K562 (cell line): ENCODE data around the gene SRSF1. TPM values are rescaled to one million over a fixed set of nuclear protein-coding genes. Genes with fewer than 3 reads are reported as not detected.
A peak's percentile ranks its signal among the peaks of the same experiment; 100 is the strongest.

Source experiments
- ATF1 ChIP-seq, 2 experiments: fragments of 450-650 bp in 1 of 2; IDR thresholded peaks; 2 replicates each; pipeline ENCODE4 v1.6.1; 2016; ENCODE audit warnings: missing compliant biosample characterization in 1 of 2, missing genetic modification characterization in 1 of 2
- ELF1 ChIP-seq: fragments of 200-800 bp; sonication (Bioruptor generic); IDR thresholded peaks from 2 replicates; pipeline ENCODE4 v1.6.1; 2016; ENCODE audit warnings: missing genetic modification characterization, missing compliant biosample characterization
- ELF2 ChIP-seq: fragments of 250-450 bp; sonication (Bioruptor Pico); IDR thresholded peaks from 2 replicates; pipeline ENCODE4 v1.5.0; 2021; ENCODE audit warnings: mild to moderate bottlenecking
- ELF4 ChIP-seq: fragments of 450-650 bp; formaldehyde crosslinking; IDR thresholded peaks from 2 replicates; pipeline ENCODE4 v1.4.0; 2022; ENCODE audit warnings: missing genetic modification characterization
- HBP1 ChIP-seq: fragments of 450-650 bp; formaldehyde crosslinking; IDR thresholded peaks from 2 replicates; pipeline ENCODE4 v1.4.0; 2022; ENCODE audit warnings: missing genetic modification characterization
- JUND ChIP-seq, 2 experiments: IDR thresholded peaks; 2 replicates in 1 of 2; 3 replicates in 1 of 2; pipeline ENCODE4 v1.6.1; 2011; ENCODE audit warnings: borderline replicate concordance in 2 of 2, low read depth in 2 of 2, low read length in 2 of 2, improper control_type of control experiment in 1 of 2, missing biosample characterization in 1 of 2, missing genetic modification characterization in 1 of 2, missing genetic modification reagents in 1 of 2
- PATZ1 ChIP-seq: fragments of 250-450 bp; sonication (Bioruptor Pico); IDR thresholded peaks from 2 replicates; pipeline ENCODE4 v1.5.0; 2020; ENCODE audit warnings: mild to moderate bottlenecking, borderline replicate concordance
- RB1 ChIP-seq: fragments of 450-650 bp; IDR thresholded peaks from 2 replicates; pipeline ENCODE4 v1.6.1; 2017; ENCODE audit warnings: low read depth, mild to moderate bottlenecking
- SIN3A ChIP-seq, 2 experiments: fragments of 150-350 bp in 1 of 2; IDR thresholded peaks; 2 replicates each; pipeline ENCODE4 v1.6.1; 2011 to 2016; ENCODE audit warnings: borderline replicate concordance in 2 of 2, low read depth in 2 of 2, low read length in 2 of 2, mild to moderate bottlenecking in 2 of 2, moderate library complexity in 2 of 2; ENCODE audit not compliant: control insufficient read depth in 1 of 2
- SPI1 ChIP-seq: IDR thresholded peaks from 2 replicates; pipeline ENCODE4 v1.6.1; 2011; ENCODE audit warnings: low read depth, low read length, control low read depth, borderline replicate concordance
- SUPT5H ChIP-seq: fragments of 450-650 bp; IDR thresholded peaks from 2 replicates; pipeline ENCODE4 v1.6.1; 2016
- THAP7 ChIP-seq: fragments of 250-450 bp; sonication (Bioruptor Pico); IDR thresholded peaks from 2 replicates; pipeline ENCODE4 v1.5.0; 2021
- THRB ChIP-seq: fragments of 450-650 bp; formaldehyde crosslinking; conservative IDR thresholded peaks from 2 replicates; pipeline ENCODE4 v1.4.0; 2022; ENCODE audit warnings: mild to moderate bottlenecking, missing genetic modification characterization
- WHSC1 ChIP-seq: IDR thresholded peaks from one replicate; pipeline ENCODE4 v1.6.1; 2012; ENCODE audit warnings: low read length, control low read depth, inconsistent platforms
- ZBTB17 ChIP-seq: fragments of 450-650 bp; formaldehyde crosslinking; IDR thresholded peaks from 2 replicates; pipeline ENCODE4 v1.4.0; 2020; ENCODE audit warnings: mild to moderate bottlenecking
- ZNF384 ChIP-seq: IDR thresholded peaks from 2 replicates; pipeline ENCODE4 v1.6.1; 2012; ENCODE audit warnings: low read depth, low read length, improper control_type of control experiment
- ZNF717 ChIP-seq: fragments of 250-450 bp; sonication (Bioruptor Pico); IDR thresholded peaks from 2 replicates; pipeline ENCODE4 v1.5.0; 2021
- polyA plus RNA-seq, 8 experiments: library from polyadenylated mRNA; depleted of rRNA in 4 of 8; stranded (reverse) in 5 of 8; unstranded in 3 of 8; fragments of >200 nt; fragmentation: Nextera tagmentation in 2 of 8; fragmentation: Illumina TruSeq in 1 of 8; extraction: Ambion mirVana in 2 of 8; extraction: Trizol in 1 of 8; gene quantifications; 2 replicates each; pipeline versions ENCODE4 v1.2.1 to v1.2.3, GENCODE V29; 2011 to 2014; ENCODE audit warnings: inconsistent platforms in 1 of 8, missing spikeins in 1 of 8
- total RNA-seq, 7 experiments: library from RNA; depleted of rRNA in 6 of 7; stranded (reverse); fragments of >200 nt in 6 of 7; fragmentation: Illumina TruSeq in 2 of 7; extraction: Trizol in 2 of 7; gene quantifications; 2 replicates each; pipeline versions ENCODE4 v1.2.1 to v1.2.3, GENCODE V29; 2011 to 2021; ENCODE audit warnings: low replicate concordance in 1 of 7

SRSF1 gene
- total and polyA plus RNA-seq, 9 of the 15 experiments (the other 6 are each of a cell fraction or from before 2014, with no cell fraction given), result 77.8 to 559 (median 442) TPM

- TF ChIP-seq RB1, result 0 out of 2 replicates have a peak, but pooled peaks have one; percentile 27
- TF ChIP-seq ELF1, result peak; percentile 89
- peak; percentile 85 for TF ChIP-seq ZBTB17
- TF ChIP-seq JUND (IDR thresholded peaks at IDR 0.05; ENCODE audit: borderline replicate concordance, low read depth, low read length), result peak; percentile 29; the same call in 1 of the 2 replicates
- TF ChIP-seq JUND (tag; IDR thresholded peaks at IDR 0.05; ENCODE audit: borderline replicate concordance, low read depth, low read length), result no peak
- no peak for TF ChIP-seq ATF1 (CRISPR knock-in tag; IDR thresholded peaks at IDR 0.05)
- TF ChIP-seq ATF1 (tag; IDR thresholded peaks at IDR 0.05), result peak; percentile 55
- 0 out of 2 replicates have a peak, but pooled peaks have one; percentile 49 for TF ChIP-seq HBP1
- no peak for TF ChIP-seq WHSC1
- peak; percentile 88 for TF ChIP-seq SUPT5H
- no peak for TF ChIP-seq SPI1
- peak; percentile 71 for TF ChIP-seq ELF2 (CRISPR knock-in tag)
- TF ChIP-seq ZNF717 (CRISPR knock-in tag), result 0 out of 2 replicates have a peak, but pooled peaks have one; percentile 18
- 0 out of 2 replicates have a peak, but pooled peaks have one; percentile 31 for TF ChIP-seq THRB
- TF ChIP-seq SIN3A (IDR thresholded peaks at IDR 0.05; ENCODE audit: borderline replicate concordance in 2 of 2, control insufficient read depth in 1 of 2, low read depth in 2 of 2, low read length in 2 of 2), result peak; percentile 10 to 60; a peak in 2 of 4 replicates
- TF ChIP-seq ELF4 (CRISPR knock-in tag), result 0 out of 2 replicates have a peak, but pooled peaks have one; percentile 61
- no peak for TF ChIP-seq ZNF384
- peak; percentile 91 for TF ChIP-seq THAP7 (CRISPR knock-in tag)
- TF ChIP-seq PATZ1 (CRISPR knock-in tag), result peak; percentile 77; the same call in 1 of the 2 replicates
Measured at GRCh38 chr17:57988301-57989250, 18.5 kb downstream of the SRSF1 start (continued).
